Right hindlimb (tissue), 1 donor: ENCODE data around the gene OR9G4.

Experiments used
- DNase-seq: peaks from one replicate; pipeline ENCODE4 v3.0.0-alpha.2; 2018

OR9G4 gene

DNA sequence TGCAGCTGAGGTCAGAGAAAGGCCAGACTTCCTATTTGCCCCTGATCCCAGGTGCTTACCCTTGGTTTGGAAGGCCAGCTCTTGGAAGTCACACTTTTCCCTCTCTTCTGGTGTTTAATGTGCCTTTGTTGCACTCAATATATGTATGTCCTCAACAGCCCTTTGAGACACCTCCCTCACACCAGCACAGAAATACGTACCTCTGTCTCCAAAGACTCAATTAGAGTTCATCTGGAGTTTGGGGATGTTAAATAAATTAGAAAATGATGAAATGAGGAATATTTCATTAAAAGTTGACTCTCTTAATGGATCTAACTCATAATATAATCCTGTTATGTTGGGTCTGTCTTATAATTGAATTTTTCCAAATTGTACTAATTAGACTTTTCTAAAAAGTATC, at the start of gene OR9G4:
OR9G4 (minus strand) TSS at position 101 of the 400 bp plus-strand sequence. CDS start 4,931 bp downstream, outside the sequence.
- DNase-seq: no peak

DNA sequence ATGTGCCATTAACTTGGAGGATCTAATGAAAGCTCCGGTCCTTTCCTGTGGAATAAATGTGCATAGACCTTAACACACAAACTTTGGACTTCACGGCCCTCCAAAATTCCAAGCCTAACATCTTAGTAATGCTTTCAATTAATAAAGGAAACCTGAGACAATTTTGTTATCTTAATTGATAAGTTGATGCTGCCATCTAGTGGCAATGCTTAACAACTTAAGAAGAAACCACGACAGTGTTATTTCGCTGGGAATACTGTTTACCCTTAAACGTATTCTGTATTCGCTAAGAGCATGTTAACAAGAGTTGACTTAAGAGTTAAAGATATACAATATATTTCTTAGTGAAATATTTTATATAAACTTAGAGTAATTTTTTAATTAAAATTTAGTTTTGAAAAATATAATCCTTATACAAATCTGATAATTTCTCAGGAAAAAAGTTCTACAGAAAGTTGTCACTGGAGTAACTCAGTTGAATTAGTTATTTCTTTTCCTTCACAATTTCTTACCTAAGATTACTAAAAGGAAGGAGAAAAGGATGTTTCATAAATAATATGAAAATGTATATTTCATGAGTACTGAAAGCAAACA, 35.0 kb upstream of the OR9G4 start:
- DNase-seq: no peak

DNA sequence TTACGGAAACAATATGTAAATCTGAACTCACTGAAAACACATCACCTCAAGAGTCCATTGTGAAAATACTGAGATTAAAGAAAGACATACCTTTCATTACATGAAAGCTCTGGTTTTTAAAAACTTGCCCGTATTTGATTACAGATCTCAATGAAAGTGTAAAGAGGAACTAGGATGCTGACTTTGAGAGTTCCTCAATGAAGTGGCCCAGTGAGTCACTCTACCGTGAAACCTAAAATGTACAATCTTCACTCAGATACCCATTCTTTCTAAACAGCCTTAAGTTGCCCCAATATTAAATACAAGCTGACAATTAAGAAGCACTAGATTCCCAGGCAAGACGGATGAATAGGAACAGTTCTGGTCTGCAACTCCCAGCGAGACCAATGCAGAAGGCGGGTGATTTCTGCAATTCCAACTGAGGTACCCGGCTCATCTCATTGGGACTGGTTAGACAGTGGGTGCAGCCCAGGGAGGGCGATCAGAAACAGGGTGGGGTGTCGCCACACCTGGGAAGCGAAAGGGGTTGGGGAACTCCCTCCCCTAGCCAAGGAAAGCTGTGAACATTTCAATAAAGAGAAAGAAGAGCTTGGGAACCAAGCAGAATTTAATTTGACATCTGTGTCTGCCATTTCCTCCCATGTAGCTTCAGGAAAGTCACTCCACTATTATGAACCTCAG, 33.8 kb upstream of the OR9G4 start:
- no peak for DNase-seq

DNA sequence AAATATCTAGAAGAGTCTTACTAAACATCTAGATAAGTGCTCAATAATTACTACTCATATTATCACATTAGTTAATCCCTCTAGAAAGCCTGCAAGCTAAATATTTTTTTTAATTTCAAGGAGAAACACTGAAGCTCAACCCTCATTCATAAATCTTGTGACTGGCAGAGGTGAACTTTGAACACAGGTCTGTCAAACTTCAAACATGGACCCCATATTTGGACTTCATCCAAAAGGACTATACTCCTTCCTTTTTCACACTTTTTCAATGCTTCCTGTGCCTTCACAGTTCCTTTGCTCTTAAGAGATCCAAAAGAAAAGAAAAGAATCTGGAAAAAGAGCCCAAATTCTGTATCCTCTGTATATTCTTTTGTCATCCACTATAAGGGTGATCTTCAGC, 28.3 kb upstream of the OR9G4 start:
- no peak for DNase-seq

DNA sequence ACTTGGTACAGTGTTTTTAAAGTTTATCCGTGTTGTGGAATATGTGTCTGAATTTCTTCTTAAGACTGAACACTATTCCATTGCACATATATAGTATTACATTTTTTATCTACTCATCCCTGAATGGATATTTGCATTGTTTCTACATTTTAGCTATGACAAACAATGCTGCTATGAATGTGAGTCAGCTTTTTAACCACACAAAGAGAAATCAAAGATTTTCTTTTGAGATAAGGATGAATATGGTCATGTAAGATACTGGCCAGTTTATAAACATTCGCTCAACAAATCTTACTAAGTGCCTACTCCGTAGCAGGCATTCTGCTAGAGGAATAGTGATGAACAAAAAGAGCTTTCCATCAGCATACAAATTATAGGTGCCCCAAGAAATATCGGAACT, 16.5 kb upstream of the OR9G4 start:
- DNase-seq: no peak

DNA sequence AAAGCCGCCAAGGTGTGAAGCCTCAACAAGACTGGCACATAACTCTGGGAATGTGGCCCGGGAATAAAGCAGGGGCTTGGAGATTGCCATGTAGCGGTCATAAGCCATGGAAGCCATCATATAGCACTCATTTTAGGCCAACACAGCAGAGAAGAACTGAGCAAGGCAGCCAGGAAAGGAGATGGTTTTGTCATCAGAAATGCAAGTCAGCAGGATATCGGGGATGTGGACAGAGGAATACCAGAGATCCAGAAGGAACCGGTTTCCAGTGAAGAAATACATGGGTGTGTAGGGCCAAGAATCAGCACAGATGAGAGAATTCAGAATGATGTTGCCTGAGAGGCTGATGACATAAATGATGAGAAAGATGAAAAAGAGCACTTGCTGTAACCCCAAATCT, 3.0 kb upstream of the OR9G4 start:
- DNase-seq: no peak

DNA sequence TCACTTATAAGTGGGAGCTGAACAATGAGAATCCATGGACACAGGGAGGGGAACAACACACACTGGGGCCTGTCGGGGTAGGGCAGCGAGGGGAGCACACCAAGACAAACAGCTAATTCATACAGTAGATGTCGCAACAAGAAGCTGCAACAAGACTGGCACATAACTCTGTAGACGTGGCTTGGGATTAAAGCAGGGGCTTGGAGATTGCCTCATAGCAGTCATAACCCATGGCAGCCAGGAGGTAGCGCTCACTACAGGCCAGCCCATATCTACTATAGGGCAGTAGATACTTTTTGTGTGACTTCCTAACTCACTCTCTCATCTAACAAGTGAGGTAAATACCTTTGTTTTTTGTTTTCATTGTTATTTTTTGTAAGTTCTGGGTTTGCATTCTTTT, 1.7 kb upstream of the OR9G4 start:
- no peak for DNase-seq

DNA sequence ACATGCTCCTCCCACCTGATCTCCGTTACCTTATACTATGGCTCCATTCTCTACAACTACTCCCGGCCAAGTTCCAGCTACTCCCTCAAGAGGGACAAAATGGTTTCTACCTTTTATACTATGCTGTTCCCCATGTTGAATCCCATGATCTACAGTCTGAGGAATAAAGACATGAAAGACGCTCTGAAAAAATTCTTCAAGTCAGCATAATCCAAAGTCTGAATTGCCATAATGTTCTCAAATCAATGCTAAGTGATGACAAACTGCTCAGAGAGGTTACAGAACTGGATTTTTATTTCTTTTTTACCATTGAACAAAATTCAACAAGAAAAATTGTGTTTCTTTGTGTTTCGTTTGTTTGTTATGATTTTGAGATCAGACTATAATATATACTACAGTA, 7.6 kb downstream of the OR9G4 start:
- no peak for DNase-seq

DNA sequence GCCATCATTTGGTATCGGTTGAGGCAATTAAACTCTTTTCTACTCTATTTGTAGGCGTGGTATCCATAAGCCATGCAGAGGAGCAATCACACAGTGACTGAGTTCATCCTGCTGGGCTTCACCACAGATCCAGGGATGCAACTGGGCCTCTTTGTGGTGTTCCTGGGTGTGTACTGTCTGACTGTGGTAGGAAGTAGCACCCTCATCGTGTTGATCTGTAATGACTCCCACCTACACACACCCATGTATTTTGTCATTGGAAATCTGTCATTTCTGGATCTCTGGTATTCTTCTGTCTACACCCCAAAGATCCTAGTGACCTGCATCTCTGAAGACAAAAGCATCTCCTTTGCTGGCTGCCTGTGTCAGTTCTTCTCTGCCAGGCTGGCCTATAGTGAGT, 8.4 kb downstream of the OR9G4 start:
- DNase-seq: no peak

DNA sequence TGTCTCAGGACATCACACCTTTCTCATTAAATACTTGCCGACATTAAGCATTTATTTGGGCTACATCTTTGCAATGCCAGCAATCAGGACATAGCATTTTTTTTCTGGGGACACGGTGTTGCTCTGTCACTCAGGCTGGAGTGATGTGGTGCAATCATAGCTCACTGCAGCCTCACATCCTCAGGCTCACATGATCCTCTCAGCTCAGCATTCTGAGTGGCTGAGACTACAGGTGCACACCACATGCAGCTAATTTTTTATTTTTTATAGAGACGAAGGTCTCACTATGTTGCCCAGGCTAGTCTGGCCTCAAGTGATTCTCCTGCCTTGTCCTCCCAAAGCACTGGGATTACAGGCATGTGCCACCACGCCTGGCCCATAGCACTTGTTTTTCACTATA, 28.0 kb downstream of the OR9G4 start:
- DNase-seq: no peak

DNA sequence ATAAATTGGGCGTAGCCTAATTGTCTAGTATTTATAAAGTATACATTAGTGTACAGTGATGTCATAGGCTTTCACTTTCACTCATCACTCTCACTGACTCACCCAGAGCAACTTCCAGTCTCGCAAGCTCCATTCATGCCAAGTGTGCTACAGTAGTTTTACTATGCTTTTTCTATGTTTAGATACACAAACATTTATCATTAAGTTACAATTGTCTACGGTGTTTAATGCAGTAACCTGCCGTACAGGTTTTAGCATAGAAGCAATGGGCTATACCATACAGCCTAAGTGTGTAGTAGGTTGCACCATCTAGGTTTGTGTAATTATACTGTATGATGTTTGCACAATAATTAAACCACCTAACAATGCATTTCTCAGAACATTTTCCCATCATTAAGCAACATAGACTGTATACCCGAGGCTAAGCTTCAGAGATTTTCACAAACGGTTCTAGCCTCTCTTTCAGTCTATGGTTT, 32.1 kb downstream of the OR9G4 start:
- DNase-seq: no peak

DNA sequence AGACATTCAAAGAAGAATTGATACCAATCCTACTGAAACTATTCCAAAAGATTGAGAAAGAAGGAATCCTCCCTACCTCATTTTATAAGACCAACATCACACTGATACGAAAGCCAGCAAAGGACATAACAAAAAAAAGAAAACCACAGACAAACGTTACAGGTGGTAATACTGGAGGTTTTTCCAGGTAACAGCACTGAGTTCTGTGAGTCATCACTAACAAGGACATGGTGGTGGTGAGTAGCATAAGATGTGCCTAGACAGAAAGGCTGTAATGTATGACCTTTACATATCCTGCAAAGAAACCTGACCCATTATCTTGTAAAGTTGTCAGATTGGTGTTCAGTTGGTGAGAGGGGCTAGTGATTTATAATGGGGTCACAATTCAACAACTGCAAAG, 34.3 kb downstream of the OR9G4 start:
- no peak for DNase-seq

DNA sequence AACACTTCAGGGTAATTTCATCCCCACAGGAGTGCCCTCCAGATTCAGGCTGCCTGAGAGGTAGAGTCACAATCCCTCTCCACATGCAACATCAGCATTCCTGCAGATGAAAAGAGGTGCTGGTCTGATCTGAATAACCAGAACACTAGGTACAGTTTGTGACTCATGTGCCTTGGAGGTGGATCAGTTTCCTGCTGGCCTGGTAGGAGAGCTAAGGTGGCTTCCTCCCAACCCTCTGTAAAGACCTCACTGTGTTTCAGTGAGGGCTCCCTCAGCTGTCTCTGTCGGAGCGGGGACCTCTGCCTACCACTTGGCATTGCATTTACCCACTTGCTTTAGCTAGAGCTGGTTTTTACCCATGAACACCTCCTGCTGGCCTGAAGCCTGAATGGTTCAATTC, 42.0 kb downstream of the OR9G4 start:
- no peak for DNase-seq

DNA sequence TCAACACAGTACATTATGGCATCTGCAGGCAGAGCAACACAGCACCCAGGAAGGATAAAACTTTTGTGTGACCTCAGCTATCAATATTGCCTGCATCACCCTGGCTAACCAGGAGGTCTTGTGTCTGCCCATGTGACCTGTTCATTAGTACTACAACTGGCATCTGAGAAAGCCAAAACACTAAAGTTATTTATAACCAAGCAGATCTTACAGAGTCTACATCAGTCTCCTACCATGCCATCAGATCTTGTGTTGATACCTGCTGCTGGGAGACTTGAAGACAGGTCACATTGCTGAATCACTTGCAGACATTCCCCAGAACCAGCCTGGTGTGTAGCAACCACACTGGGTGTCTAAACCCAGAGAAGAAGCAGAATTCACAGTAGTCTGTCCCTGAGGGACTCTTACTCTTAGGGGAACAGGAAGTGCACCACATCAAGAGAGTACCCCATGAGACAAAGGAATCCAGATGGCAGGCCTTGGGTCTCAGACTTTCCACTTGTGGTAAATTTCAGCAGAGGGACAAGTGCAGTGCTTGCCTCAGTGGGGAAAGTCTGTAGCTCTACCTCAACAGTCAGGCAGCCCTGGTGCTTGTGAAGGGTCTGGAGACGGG, 42.6 kb downstream of the OR9G4 start:
- no peak for DNase-seq

DNA sequence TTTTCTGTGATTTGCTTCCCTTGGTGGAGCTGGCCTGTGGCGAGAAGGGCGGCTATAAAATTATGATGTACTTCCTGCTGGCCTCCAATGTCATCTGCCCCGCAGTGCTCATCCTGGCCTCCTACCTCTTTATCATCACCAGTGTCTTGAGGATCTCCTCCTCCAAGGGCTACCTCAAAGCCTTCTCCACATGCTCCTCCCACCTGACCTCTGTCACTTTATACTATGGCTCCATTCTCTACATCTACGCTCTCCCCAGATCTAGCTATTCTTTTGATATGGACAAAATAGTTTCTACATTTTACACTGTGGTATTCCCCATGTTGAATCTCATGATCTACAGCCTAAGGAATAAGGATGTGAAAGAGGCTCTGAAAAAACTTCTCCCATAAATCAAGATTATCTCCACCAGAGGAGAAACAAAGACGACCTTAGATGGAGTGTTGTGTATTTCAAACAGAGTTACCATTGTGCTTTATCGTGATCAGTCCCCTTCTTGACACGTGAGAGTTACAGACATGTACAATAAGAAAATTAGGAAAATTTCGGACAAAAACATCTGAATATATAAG, 47.5 kb downstream of the OR9G4 start:
- no peak for DNase-seq

DNA sequence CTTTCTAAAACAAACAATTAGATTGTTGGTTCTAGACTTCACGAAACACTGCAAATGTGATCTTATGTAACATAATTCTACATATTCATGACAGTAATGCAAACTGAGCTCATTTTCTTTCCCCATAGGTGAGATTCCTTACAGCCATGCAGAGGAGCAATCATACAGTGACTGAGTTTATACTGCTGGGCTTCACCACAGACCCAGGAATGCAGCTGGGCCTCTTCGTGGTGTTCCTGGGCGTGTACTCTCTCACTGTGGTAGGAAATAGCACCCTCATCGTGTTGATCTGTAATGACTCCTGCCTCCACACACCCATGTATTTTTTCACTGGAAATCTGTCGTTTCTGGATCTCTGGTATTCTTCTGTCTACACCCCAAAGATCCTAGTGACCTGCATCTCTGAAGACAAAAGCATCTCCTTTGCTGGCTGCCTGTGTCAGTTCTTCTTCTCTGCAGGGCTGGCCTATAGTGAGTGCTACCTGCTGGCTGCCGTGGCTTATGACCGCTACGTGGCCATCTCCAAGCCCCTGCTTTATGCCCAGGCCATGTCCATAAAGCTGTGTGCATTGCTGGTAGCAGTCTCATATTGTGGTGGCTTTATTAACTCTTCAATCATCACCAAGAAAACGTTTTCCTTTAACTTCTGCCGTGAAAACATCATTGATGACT, 48.1 kb downstream of the OR9G4 start:
- DNase-seq: no peak

DNA sequence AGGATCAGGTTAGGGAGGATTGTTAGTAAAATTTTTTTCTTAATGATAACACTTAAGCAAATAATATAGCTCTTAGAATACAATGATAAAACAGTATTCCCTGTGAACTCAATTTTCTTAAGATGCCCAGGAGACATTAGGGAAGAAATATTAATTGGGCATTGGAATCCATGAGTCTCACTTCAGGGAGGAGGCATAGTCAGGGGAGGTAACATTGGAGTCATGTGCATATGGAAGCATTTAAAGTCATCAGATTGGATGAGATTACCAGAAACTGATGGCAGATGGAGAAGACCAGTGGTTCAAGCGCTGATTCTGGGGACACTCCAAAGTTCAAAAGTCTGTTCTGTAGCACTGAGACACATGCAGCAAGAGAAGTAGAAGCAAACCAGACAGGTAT, 49.7 kb downstream of the OR9G4 start, which contains the start of gene OR9G1:
OR9G1 (plus strand) TSS at position 301 of the 400 bp plus-strand sequence. CDS start 1,293 bp downstream, outside the sequence.
- DNase-seq: no peak

DNA sequence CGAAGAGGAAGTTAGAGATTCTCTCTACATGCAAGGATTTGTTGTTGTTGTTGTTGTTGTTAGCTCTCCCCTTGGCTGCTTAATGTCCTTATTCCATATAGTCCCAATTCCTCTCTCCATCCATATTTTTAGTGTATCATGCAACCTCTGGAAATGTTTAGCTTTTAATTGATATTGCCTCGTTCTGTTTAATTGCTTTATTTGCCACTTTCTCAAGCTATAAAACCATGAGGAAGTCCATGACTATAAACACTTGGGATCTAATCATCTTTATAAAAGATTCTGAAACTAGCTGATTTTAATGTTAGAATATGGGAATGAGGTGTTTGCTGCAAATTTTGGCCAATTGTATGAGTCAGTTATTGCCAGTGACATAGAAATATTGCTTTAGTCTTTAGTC, 55.1 kb downstream of the OR9G4 start:
- DNase-seq: no peak
